NK-92 (cell line): ENCODE measurements around the gene PIP5K1A.

Experiments used
- DNase-seq: peaks from one replicate; lab custom pipeline; 2025; ENCODE audit not compliant: unreplicated experiment; lab: John Stamatoyannopoulos, UW

PIP5K1A gene

DNA sequence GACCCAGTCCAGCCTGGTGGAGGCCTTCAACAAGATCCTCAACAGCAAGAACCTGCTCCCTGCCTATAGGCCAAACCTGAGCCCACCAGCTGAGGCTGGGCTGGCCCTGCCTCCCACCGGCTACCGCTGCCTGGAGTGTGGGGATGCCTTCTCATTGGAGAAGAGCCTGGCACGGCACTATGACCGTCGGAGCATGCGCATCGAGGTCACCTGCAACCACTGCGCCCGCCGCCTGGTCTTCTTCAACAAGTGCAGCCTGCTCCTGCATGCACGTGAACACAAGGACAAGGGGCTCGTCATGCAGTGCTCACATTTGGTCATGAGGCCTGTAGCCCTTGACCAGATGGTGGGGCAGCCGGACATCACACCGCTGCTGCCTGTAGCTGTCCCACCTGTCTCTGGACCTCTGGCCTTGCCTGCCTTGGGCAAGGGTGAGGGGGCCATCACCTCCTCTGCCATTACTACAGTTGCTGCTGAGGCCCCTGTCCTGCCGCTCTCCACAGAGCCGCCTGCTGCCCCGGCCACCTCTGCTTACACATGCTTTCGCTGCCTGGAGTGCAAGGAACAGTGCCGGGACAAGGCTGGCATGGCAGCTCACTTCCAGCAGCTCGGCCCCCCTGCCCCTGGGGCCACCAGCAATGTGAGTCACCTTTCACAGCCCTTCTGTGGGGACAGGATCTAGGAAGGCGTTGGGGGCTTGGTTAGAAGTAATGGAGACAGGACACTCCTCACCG, 89.6 kb downstream of the PIP5K1A start:
- no peak for DNase-seq

DNA sequence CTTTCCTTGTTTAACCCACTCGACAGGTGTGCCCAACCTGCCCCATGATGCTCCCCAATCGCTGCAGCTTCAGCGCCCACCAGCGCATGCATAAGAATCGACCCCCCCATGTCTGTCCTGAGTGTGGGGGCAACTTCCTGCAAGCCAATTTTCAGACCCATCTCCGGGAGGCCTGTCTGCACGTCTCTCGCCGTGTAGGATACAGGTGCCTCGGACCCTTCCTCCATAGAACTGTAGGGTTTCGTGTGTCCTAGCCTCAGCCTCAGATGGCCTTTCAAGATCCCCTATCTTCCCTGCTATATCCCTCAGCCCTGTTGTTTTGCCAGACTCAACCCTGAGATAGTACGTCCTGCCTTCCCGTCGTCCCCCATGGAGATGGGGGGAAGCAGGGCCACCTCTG, 90.2 kb downstream of the PIP5K1A start:
- no peak for DNase-seq

DNA sequence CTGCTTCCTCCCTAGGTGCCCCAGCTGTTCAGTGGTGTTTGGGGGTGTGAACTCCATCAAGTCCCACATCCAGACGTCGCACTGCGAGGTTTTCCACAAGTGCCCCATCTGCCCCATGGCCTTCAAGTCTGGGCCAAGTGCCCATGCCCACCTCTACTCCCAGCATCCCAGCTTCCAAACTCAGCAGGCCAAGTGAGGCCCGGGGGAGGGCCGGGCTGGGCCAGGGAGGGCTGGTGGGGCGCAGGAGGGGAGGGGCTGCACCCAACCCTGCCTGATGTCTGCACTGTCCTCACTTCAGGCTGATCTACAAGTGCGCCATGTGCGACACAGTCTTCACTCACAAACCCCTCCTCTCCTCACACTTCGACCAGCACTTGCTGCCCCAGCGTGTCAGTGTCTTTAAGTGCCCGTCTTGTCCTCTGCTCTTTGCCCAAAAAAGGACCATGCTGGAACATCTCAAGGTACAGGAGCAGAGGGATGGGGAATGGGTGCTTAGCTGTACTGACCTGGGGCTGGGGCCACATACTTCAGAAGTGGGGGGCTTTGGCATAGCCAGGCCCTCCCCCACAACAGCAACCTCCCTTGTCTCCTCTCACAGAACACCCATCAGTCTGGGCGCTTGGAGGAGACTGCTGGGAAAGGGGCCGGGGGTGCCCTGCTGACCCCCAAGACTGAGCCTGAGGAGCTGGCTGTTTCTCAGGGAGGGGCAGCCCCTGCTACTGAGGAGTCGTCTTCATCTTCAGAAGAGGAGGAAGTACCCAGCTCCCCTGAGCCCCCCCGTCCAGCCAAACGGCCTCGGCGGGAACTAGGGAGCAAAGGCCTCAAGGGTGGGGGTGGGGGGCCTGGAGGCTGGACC, 91.0 kb downstream of the PIP5K1A start:
- no peak for DNase-seq

DNA sequence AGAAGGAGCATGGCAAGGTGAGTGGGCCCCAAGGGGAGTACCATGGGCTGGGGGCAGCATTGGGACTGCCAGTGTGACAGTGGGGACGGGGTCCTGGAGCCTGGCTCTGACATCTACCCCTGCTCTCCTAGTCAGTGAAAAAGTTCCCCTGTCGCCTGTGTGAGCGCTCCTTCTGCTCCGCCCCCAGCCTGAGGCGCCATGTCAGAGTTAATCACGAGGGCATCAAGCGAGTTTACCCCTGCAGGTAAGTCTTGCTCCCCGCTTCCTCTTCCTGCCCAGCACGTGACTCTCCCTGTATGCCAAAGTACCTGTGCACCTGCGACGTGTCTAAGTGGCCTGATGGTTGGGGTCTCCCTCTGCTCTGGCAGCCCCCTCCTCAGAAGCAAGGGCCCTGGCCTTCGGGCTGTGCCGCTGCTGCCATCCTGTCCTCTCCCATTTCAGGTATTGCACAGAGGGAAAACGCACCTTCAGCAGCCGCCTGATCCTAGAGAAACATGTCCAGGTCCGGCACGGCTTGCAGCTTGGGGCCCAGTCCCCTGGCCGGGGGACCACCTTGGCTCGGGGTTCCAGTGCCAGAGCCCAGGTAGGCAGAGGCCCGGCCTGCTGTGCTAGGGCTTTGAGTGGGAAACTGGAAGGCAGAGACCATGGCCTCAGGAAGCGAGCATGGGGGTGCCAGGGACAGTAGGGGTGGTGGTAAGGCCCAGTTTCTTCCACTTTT, 91.8 kb downstream of the PIP5K1A start:
- no peak for DNase-seq

DNA sequence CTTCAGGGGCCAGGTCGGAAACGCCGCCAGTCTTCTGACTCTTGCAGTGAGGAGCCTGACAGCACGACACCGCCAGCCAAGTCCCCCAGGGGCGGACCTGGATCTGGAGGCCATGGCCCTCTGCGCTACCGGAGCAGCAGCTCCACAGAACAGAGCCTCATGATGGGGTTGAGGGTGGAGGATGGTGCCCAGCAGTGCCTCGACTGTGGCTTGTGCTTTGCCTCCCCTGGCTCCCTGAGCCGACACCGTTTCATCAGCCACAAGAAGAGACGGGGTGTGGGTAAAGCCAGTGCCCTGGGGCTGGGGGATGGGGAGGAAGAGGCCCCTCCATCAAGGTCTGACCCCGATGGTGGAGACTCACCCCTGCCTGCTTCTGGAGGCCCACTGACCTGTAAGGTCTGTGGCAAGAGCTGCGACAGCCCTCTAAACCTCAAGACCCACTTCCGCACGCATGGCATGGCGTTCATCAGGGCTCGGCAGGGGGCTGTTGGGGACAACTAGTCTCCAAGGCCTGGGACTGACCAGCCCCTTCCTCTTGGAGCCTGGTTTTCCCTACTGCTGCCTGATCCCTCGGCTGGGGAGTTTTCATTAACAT, 92.5 kb downstream of the PIP5K1A start:
- DNase-seq, result no peak

DNA sequence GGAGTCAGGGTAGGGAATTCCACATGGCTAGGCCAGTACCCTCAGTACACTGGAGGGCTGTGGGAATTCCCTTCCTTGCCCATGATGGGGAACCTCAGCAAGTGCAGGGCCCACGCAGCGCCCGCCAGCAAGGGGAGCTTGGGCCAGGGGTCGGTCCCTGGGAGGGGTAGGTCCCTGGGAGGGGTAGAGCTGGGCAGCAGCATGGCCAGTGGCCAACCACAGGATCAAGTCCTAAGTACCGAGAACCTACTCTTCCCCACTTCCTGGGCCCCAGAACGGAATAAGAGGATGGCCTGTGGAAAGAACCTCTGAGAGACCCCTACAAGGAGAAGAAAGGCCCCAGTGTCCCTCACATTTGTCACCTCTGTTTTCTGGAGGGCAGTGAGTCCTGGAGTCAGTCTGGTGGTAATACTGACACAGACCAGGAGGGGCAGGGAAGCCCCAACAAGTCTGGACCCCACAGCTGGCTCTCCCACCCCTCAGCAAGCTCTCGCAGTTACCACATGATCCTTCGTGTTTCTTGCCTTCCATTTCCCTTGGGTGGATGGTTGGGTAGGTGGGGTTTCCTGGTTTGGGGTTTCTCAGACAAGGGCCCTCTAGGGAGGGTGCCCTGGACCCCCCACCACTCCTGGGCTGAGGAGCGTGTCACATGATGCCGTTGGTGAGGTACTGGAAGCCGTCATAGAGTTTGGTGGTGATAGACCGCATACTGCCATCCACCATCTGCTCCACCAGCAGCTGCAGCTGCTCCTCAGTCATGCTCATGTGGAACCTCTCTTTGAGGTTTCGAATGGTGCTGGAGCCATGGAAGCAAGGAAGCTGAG, 94.1 kb downstream of the PIP5K1A start:
- DNase-seq, result no peak

DNA sequence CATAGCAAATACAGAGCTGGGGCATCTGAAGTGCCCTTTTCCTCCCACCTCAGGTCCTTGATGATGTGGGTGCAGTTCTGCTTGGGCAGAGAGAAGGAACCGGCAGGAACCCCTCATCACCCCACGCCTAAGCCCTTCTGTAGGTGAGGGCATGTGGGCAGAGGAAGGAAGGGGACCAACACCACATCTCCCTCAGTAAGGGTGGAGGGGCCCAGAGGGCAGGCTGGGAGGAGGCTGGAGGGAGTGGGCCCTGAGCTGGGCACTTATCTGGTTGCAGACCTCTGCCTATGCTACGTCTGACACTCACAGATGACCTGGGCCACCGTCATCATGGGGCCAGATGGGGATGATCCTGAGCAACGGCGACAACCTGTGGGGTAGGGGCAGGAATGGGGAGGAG, 94.7 kb downstream of the PIP5K1A start:
- no peak for DNase-seq

DNA sequence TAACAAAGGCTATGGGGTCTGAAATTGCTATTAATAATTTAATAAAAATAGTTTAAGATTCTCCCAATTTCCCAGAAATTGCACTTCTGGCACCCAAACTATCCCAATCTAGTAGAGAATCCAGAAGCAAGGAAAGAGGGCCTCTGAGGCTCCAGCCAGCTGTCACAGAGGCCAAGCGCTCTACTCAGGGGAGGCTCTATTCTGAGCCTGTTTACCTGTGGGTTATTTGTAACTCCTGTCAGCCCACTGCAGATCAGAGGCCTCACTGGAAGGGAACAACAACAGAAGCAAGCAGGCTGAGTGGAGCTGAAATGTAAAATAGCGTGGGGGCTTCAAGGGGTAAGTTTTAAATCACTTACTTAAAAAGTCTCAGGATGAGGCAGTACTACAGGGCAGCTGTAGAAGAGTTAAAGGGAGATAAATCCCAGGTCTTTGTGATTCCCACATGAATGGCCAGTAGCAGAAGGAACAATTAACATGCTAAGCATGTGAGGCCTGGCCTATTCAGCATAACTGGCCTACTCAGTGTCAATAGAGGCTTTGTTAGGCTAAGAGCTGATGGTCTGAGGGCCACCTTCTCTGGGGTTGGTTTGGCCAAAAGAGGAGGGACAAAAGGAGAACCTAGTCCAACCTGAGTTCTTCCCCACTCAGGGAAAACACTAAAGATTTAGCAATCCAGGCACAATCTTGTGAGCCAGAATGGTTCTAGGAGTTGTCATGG, 96.5 kb downstream of the PIP5K1A start:
- no peak for DNase-seq
